ENCODE measurements around the gene EPB41L4A. TPM values are rescaled to one million over a fixed set of nuclear protein-coding genes. Genes with fewer than 3 reads are reported as not detected.

The EPB41L4A gene
- total RNA-seq, 2 experiments from 2014 or later = 1.3 to 1.5 TPM

DNA sequence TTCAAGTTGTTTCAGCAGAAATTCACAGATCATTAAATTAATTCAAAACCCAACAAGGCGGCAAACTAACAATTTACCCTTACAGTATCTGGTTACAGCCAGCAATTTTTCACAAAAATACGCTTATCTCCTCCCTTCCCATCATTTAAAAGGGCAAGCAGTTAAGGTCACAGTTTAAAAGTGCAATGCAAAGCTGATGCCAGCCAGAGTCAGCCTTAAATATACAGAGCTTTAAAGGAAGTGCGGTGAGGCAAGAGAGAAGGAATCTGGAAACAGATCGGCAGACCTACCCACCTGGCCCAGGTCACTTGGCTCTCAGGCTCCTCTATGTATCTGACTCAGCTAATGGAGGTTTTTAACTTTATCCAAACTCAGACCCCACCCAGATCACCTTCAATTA lies 31.0 kb downstream of the EPB41L4A start:
- no peaks in the 10 kb centered on the region for H3K4me1 Mint-ChIP-seq
- no peak overlapping the region for H3K4me3 Mint-ChIP-seq
- ATAC-seq = no peak
- CTCF ChIA-PET = interaction anchor here (1.2 kb wide), 1 partner anchor 33 kb away, joined by 3 read pairs; no protein-coding TSS in a partner anchor
- H3K36me3 Mint-ChIP-seq = no peaks in the 10 kb centered on the region
- DNase-seq = no peak
- H3K27me3 Mint-ChIP-seq = peaks cover 12% of the 10 kb centered on the region
- H3K27ac Mint-ChIP-seq = no peak overlapping the region
- H3K9me3 Mint-ChIP-seq (ENCODE audit: low read depth) = no peaks in the 10 kb centered on the region

DNA sequence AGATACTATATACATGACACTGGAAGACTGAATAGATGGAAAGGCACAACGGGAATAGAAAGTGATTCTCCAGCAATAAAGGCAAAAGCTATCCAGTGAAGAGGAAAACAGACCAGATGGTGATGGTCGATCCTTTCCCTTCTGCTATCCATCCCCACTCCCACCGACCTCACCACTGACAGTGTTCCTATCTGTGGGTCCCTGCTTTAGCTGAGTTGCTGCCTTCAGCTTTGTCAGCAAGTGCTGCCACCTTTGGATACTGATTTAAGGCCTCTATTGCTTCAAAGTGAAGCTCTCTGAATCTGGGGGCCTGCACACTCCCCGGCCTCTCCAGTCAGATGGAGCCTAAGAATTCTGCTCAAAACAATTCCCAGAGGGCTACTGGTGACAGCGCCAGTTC lies 32.3 kb downstream of the EPB41L4A start:
- DNase-seq (no peak), ATAC-seq (no peak)
- H3K27ac Mint-ChIP-seq = no peak overlapping the region
- H3K36me3 Mint-ChIP-seq = no peaks in the 10 kb centered on the region
- no peak overlapping the region for H3K4me3 Mint-ChIP-seq
- H3K4me1 Mint-ChIP-seq = no peaks in the 10 kb centered on the region
- CTCF ChIA-PET = interaction anchor here (0.9 kb wide), 1 partner anchor 33 kb away, joined by 3 read pairs; no protein-coding TSS in a partner anchor
- no peaks in the 10 kb centered on the region for H3K9me3 Mint-ChIP-seq (ENCODE audit: low read depth)
- peaks cover 8% of the 10 kb centered on the region for H3K27me3 Mint-ChIP-seq

- ATAC-seq = no peak
- H3K9me3 Mint-ChIP-seq (ENCODE audit: low read depth) = no peaks in the 10 kb centered on the region
These were observed 33.1 kb downstream of the EPB41L4A start for GRCh38 chr5:112385969-112386368.

GRCh38 chr5:112385566-112385965 lies 33.5 kb downstream of the EPB41L4A start:
- H3K36me3 Mint-ChIP-seq = no peaks in the 10 kb centered on the region
- H3K4me3 Mint-ChIP-seq = no peak overlapping the region
- no peak for ATAC-seq
- H3K4me1 Mint-ChIP-seq = no peaks in the 10 kb centered on the region
- no peak for DNase-seq
- CTCF ChIA-PET = no interaction called here
- H3K27me3 Mint-ChIP-seq = peaks cover 11% of the 10 kb centered on the region
- no peaks in the 10 kb centered on the region for H3K9me3 Mint-ChIP-seq (ENCODE audit: low read depth)
- H3K27ac Mint-ChIP-seq = no peak overlapping the region

More at GRCh38 chr5:112385969-112386368, 33.1 kb downstream of the EPB41L4A start:
- no peak overlapping the region for H3K4me3 Mint-ChIP-seq
- DNase-seq = no peak
- no peak overlapping the region for H3K27ac Mint-ChIP-seq
- no peaks in the 10 kb centered on the region for H3K36me3 Mint-ChIP-seq
- H3K4me1 Mint-ChIP-seq = no peaks in the 10 kb centered on the region
- CTCF ChIA-PET = no interaction called here
- H3K27me3 Mint-ChIP-seq = peaks cover 8% of the 10 kb centered on the region

- CTCF ChIA-PET = interaction anchor here (0.7 kb wide), 1 partner anchor 222 kb away, joined by 4 read pairs; no protein-coding TSS in a partner anchor
- DNase-seq = no peak
These were observed 34.6 kb downstream of the EPB41L4A start for GRCh38 chr5:112384523-112384922.

GRCh38 chr5:112382886-112383285 lies 36.2 kb downstream of the EPB41L4A start:
- H3K36me3 Mint-ChIP-seq = no peaks in the 10 kb centered on the region
- peaks cover 11% of the 10 kb centered on the region for H3K27me3 Mint-ChIP-seq
- no peaks in the 10 kb centered on the region for H3K4me1 Mint-ChIP-seq

More at GRCh38 chr5:112384523-112384922, 34.6 kb downstream of the EPB41L4A start:
- peaks cover 11% of the 10 kb centered on the region for H3K27me3 Mint-ChIP-seq
- H3K4me1 Mint-ChIP-seq = no peaks in the 10 kb centered on the region
- H3K4me3 Mint-ChIP-seq = no peak overlapping the region
- ATAC-seq = no peak
- H3K27ac Mint-ChIP-seq = no peak overlapping the region
- H3K9me3 Mint-ChIP-seq (ENCODE audit: low read depth) = no peaks in the 10 kb centered on the region
- H3K36me3 Mint-ChIP-seq = no peaks in the 10 kb centered on the region

DNA sequence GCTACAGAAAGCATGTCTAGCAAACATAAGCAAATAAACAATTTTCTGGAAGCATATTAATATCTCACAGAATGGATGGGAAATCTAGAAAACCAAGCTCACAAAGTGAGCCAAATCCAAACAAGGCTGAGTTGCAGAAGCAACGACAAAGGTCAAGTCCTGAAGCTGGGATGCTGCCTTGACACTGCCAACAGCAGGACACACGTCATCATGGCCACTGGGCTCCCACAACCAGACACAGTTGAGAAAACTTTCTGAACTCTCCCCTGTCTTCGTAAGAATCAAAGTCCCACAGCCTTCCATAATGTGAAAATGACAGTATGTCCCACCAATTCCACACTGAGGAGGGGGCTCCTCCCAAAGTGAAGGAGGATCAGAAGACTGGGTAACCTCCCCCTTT lies 37.6 kb downstream of the EPB41L4A start:
- H3K9me3 Mint-ChIP-seq (ENCODE audit: low read depth) = no peaks in the 10 kb centered on the region
- no peaks in the 10 kb centered on the region for H3K4me1 Mint-ChIP-seq
- no peak overlapping the region for H3K27ac Mint-ChIP-seq
- DNase-seq (no peak), ATAC-seq (no peak)
- no peaks in the 10 kb centered on the region for H3K36me3 Mint-ChIP-seq
- H3K4me3 Mint-ChIP-seq = no peak overlapping the region
- peaks cover 8% of the 10 kb centered on the region for H3K27me3 Mint-ChIP-seq
- CTCF ChIA-PET = no interaction called here

More at GRCh38 chr5:112382886-112383285, 36.2 kb downstream of the EPB41L4A start:
- CTCF ChIA-PET = no interaction called here
- ATAC-seq (no peak), DNase-seq (no peak)
- no peak overlapping the region for H3K27ac Mint-ChIP-seq
- H3K9me3 Mint-ChIP-seq (ENCODE audit: low read depth) = no peaks in the 10 kb centered on the region
- H3K4me3 Mint-ChIP-seq = no peak overlapping the region

DNA sequence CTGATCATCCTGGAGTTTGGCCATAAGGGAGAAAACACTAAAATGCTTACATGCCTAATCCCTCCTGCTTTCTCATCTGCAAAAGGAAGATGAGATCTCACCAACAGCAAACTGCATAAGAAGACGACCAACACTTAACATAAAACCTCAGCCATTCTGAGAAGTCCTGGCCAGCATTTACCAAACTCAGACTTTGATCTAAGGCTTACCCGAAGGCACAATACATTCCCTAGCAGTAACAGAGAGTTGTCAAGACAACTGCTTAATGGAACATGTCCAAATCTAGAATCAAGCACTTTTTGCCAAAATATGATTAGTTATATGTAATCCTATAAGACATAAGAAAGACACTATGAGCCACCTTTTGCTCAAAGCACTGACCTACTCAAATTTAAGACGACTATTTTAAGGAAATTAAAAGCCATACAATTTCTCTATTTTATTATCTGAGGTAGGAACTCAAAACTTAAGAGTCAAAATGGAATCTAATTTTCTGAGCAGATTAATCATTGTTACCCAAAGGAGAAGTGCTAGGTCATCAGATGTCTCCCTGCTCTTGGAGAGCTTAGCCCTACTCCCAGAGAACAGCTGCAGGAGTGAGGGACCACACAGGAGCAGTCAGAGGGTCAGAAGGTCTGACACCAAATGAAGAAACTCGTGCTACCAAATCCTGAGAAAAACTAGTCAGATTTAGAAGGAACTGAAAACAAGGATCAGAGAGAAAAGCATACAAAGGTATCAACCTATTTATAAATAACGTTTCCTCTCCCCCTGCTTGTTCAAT lies 39.3 kb downstream of the EPB41L4A start:
- peaks cover 8% of the 10 kb centered on the region for H3K27me3 Mint-ChIP-seq
- H3K9me3 Mint-ChIP-seq (ENCODE audit: low read depth) = no peaks in the 10 kb centered on the region
- no peaks in the 10 kb centered on the region for H3K36me3 Mint-ChIP-seq
- no peak for DNase-seq
- no peak for ATAC-seq
- H3K4me1 Mint-ChIP-seq = no peaks in the 10 kb centered on the region
- no peak overlapping the region for H3K4me3 Mint-ChIP-seq
- no peak overlapping the region for H3K27ac Mint-ChIP-seq
- CTCF ChIA-PET = no interaction called here

DNA sequence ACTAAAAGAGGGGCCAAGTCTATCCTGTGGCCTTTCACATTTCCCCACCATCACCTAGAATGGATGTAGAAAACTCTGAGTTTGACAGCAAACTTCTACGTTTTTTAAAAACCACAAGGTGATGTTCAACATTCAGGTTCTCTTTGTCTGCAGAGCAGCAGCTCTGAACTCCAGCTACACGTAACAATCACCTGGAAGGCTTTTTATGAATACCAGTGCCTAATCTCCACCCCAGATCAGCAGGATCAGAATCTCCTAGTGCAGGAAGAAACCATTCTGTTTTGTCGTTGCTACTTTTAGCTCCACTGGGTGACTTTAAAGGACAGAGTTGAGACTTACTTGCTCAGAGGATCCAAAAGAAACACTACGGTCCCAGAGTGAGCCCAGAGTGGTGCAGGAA lies 44.3 kb downstream of the EPB41L4A start:
- H3K4me1 Mint-ChIP-seq = no peaks in the 10 kb centered on the region
- no peaks in the 10 kb centered on the region for H3K9me3 Mint-ChIP-seq (ENCODE audit: low read depth)
- H3K27me3 Mint-ChIP-seq = peaks cover 2% of the 10 kb centered on the region
- no peak for ATAC-seq
- no peak overlapping the region for H3K4me3 Mint-ChIP-seq
- no peak for DNase-seq
- H3K27ac Mint-ChIP-seq = no peak overlapping the region
- H3K36me3 Mint-ChIP-seq = no peaks in the 10 kb centered on the region
- CTCF ChIA-PET = no interaction called here

GRCh38 chr5:112374356-112374755 lies 44.7 kb downstream of the EPB41L4A start:
- ATAC-seq (no peak), DNase-seq (no peak)
- H3K4me1 Mint-ChIP-seq = no peaks in the 10 kb centered on the region
- no peak overlapping the region for H3K27ac Mint-ChIP-seq
- H3K4me3 Mint-ChIP-seq = no peak overlapping the region
- H3K27me3 Mint-ChIP-seq = peaks cover 2% of the 10 kb centered on the region
- H3K36me3 Mint-ChIP-seq = no peaks in the 10 kb centered on the region
- CTCF ChIA-PET = no interaction called here
- H3K9me3 Mint-ChIP-seq (ENCODE audit: low read depth) = no peaks in the 10 kb centered on the region

GRCh38 chr5:112373885-112374284 lies 45.2 kb downstream of the EPB41L4A start:
- H3K36me3 Mint-ChIP-seq = no peaks in the 10 kb centered on the region
- CTCF ChIA-PET = no interaction called here
- peaks cover 2% of the 10 kb centered on the region for H3K27me3 Mint-ChIP-seq

DNA sequence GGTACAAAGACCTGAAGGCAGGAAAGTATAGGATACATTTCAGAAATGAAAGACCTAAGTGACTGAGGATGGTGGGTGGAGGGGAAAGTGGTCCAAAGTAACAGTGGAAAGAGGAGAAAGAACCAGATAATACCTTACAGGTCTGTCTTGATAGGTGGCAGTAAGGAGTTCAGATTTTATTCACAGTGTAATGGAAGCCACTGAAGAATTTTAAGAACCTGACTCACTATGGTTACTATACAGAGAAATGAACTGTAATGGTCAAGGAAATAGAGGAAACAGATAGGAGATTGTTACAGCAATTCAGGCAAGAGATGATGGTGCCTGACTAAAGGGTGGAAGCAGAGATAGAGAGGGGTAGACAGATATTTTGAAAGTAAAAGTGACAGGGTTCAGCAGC lies 46.5 kb downstream of the EPB41L4A start:
- H3K4me1 Mint-ChIP-seq = no peaks in the 10 kb centered on the region
- H3K27ac Mint-ChIP-seq = no peak overlapping the region
- H3K4me3 Mint-ChIP-seq = no peak overlapping the region

More at GRCh38 chr5:112373885-112374284, 45.2 kb downstream of the EPB41L4A start:
- ATAC-seq = no peak
- H3K4me1 Mint-ChIP-seq = no peaks in the 10 kb centered on the region
- H3K4me3 Mint-ChIP-seq = no peak overlapping the region
- DNase-seq = no peak
- no peak overlapping the region for H3K27ac Mint-ChIP-seq
- no peaks in the 10 kb centered on the region for H3K9me3 Mint-ChIP-seq (ENCODE audit: low read depth)

DNA sequence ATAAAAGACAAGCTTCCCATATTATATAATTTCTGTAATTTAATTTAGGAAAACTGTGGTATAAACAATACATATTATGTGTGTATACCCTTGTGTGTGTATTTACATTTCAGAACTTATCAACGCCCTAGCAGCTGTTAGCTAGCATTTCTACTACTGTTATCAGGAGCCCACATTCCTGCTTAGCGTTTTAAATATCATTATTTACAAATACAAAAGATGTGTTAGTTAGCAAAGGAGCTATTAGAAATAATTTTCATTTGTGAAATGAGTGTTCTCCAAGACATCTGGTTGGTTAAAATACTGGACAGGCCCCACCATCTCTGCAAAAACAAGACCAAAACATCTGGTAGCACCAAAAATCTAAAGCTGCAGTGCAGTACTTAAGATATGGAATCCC lies 48.0 kb downstream of the EPB41L4A start:
- no peaks in the 10 kb centered on the region for H3K36me3 Mint-ChIP-seq
- CTCF ChIA-PET = no interaction called here
- ATAC-seq (no peak), DNase-seq (no peak)
- no peak overlapping the region for H3K27ac Mint-ChIP-seq
- peaks cover 2% of the 10 kb centered on the region for H3K27me3 Mint-ChIP-seq
- H3K4me3 Mint-ChIP-seq = no peak overlapping the region
- H3K9me3 Mint-ChIP-seq (ENCODE audit: low read depth) = no peaks in the 10 kb centered on the region
- H3K4me1 Mint-ChIP-seq = no peaks in the 10 kb centered on the region

More for the DNA sequence above, 46.5 kb downstream of the EPB41L4A start:
- Mint-ChIP-seq H3K36me3 (no peaks in the 10 kb centered on the region), H3K9me3 (ENCODE audit: low read depth) (no peaks in the 10 kb centered on the region), H3K27me3 (peaks cover 2% of the 10 kb centered on the region)
- no peak for ATAC-seq
- CTCF ChIA-PET = no interaction called here
- no peak for DNase-seq

- Mint-ChIP-seq H3K36me3 (no peaks in the 10 kb centered on the region), H3K4me1 (no peaks in the 10 kb centered on the region), H3K27ac (no peak overlapping the region), H3K9me3 (ENCODE audit: low read depth) (no peaks in the 10 kb centered on the region), H3K4me3 (no peak overlapping the region), H3K27me3 (no peaks in the 10 kb centered on the region)
- ATAC-seq (no peak), DNase-seq (no peak)
- CTCF ChIA-PET = no interaction called here
These were observed 51.7 kb downstream of the EPB41L4A start for GRCh38 chr5:112367400-112367799.
